Smooth muscle cell (in vitro differentiated cells): ENCODE results near the gene SHC2. TPM values are rescaled to one million over a fixed set of nuclear protein-coding genes. Genes with fewer than 3 reads are reported as not detected.

Experiments
- DNase-seq: peaks from one replicate; lab custom pipeline; 2025; ENCODE audit not compliant: unreplicated experiment; lab: John Stamatoyannopoulos, UW
- H2AFZ ChIP-seq: fragments of 200-600 bp; sonication (generic); 2 replicates; pipeline ENCODE4 v1.6.0; 2016; ENCODE audit warnings: antibody characterized with exemption, low read depth, mild to moderate bottlenecking
- H3F3A ChIP-seq: fragments of 200-600 bp; sonication (generic); 2 replicates; pipeline ENCODE4 v1.6.0; 2017; ENCODE audit warnings: antibody characterized with exemption, low read depth
- H3K27ac ChIP-seq: fragments of 200-600 bp; sonication (generic); 2 replicates; pipeline ENCODE4 v1.5.1; 2016; ENCODE audit warnings: low read depth, mild to moderate bottlenecking
- H3K27me3 ChIP-seq: fragments of 200-600 bp; sonication (generic); 2 replicates; pipeline ENCODE4 v1.6.1; 2016; ENCODE audit warnings: low read depth, mild to moderate bottlenecking
- H3K36me3 ChIP-seq: fragments of 200-600 bp; sonication (generic); 2 replicates; pipeline ENCODE4 v1.5.1; 2016; ENCODE audit warnings: low read depth
- H3K4me1 ChIP-seq: fragments of 200-600 bp; sonication (generic); 2 replicates; pipeline ENCODE4 v1.5.1; 2016; ENCODE audit warnings: low read depth
- H3K4me2 ChIP-seq: fragments of 200-600 bp; sonication (generic); 2 replicates; pipeline ENCODE4 v1.6.0; 2016; ENCODE audit warnings: mild to moderate bottlenecking
- H3K4me3 ChIP-seq: fragments of 200-600 bp; sonication (generic); 2 replicates; pipeline ENCODE4 v1.5.1; 2016; ENCODE audit warnings: mild to moderate bottlenecking
- H3K79me2 ChIP-seq: fragments of 200-600 bp; sonication (generic); 2 replicates; pipeline ENCODE4 v1.6.0; 2016; ENCODE audit warnings: low read depth, mild to moderate bottlenecking
- H3K9ac ChIP-seq: fragments of 200-600 bp; sonication (generic); 2 replicates; pipeline ENCODE4 v1.6.0; 2016; ENCODE audit warnings: low read depth
- H3K9me3 ChIP-seq: fragments of 200-600 bp; sonication (generic); replicated peaks from 2 replicates; pipeline ENCODE4 v1.5.1; 2016; ENCODE audit warnings: low read depth
- H4K20me1 ChIP-seq: fragments of 200-600 bp; sonication (generic); 2 replicates; pipeline ENCODE4 v1.6.0; 2016; ENCODE audit warnings: low read depth
- CTCF ChIP-seq: fragments of 200-600 bp; sonication (generic); IDR thresholded peaks from 2 replicates; pipeline ENCODE4 v1.5.1; 2017; ENCODE audit warnings: borderline replicate concordance, mild to moderate bottlenecking, antibody characterized with exemption; ENCODE audit not compliant: insufficient read depth, poor library complexity, severe bottlenecking
- WGBS: methylation state at CpG from one replicate; pipeline ENCODE4 v1.1.7; 2016; ENCODE audit warnings: low lambda C conversion rate; 5-methylcytosine and 5-hydroxymethylcytosine counted together
- polyA plus RNA-seq: library from polyadenylated mRNA; unstranded; fragments of >200 nt; fragmentation: Nextera tagmentation; extraction: Ambion mirVana; gene quantifications from 2 replicates; pipeline ENCODE4 v1.2.1, GENCODE V29; 2016
- total RNA-seq: library from RNA; depleted of rRNA; stranded (reverse); fragments of >200 nt; gene quantifications from 2 replicates; pipeline ENCODE4 v1.2.3, GENCODE V29; 2014

The SHC2 gene
- total and polyA plus RNA-seq, 2 experiments from 2014 or later, result 15.6 to 29.3 TPM

- no peaks in the 10 kb centered on the region for H3K36me3 ChIP-seq
- no peaks in the 10 kb centered on the region for H3K27me3 ChIP-seq
- no peak for TF ChIP-seq CTCF
- no peak overlapping the region for H3K27ac ChIP-seq
- H3K9me3 ChIP-seq, result no peaks in the 10 kb centered on the region
- H3F3A ChIP-seq, result no peaks in the 10 kb centered on the region
- no peaks in the 10 kb centered on the region for H4K20me1 ChIP-seq
- WGBS, result 93% methylated on average over 27 of the region's 27 CpGs
- no peak overlapping the region for H2AFZ ChIP-seq
- H3K4me3 ChIP-seq, result no peak overlapping the region
- H3K4me1 ChIP-seq, result no peaks in the 10 kb centered on the region
- no peaks in the 10 kb centered on the region for H3K79me2 ChIP-seq
- no peak for DNase-seq
- H3K4me2 ChIP-seq, result no peak overlapping the region
- H3K9ac ChIP-seq, result no peak overlapping the region
Measured at GRCh38 chr19:439167-439900, 21.5 kb downstream of the SHC2 start.

- Histone ChIP-seq H3K9ac (no peak overlapping the region), H4K20me1 (no peaks in the 10 kb centered on the region), H3K4me1 (no peaks in the 10 kb centered on the region), H2AFZ (no peak overlapping the region), H3K4me2 (no peak overlapping the region), H3K79me2 (no peaks in the 10 kb centered on the region), H3K27me3 (no peaks in the 10 kb centered on the region), H3K27ac (no peak overlapping the region), H3K36me3 (no peaks in the 10 kb centered on the region), H3F3A (no peaks in the 10 kb centered on the region), H3K9me3 (no peaks in the 10 kb centered on the region), H3K4me3 (no peak overlapping the region)
- 95% methylated on average over 19 of the region's 29 CpGs for WGBS
- no peak for DNase-seq
- no peak for TF ChIP-seq CTCF
Measured at GRCh38 chr19:438416-438958, 22.3 kb downstream of the SHC2 start.

GRCh38 chr19:437041-437440 lies 23.8 kb downstream of the SHC2 start:
- Histone ChIP-seq H3K9me3 (no peaks in the 10 kb centered on the region), H3K4me2 (no peak overlapping the region), H3F3A (no peaks in the 10 kb centered on the region), H3K79me2 (no peaks in the 10 kb centered on the region), H3K4me1 (no peaks in the 10 kb centered on the region), H3K27ac (no peak overlapping the region), H3K4me3 (no peak overlapping the region), H2AFZ (no peak overlapping the region), H4K20me1 (no peaks in the 10 kb centered on the region), H3K27me3 (no peaks in the 10 kb centered on the region), H3K9ac (no peak overlapping the region), H3K36me3 (no peaks in the 10 kb centered on the region)
- WGBS, result 95% methylated on average over 22 of the region's 22 CpGs
- TF ChIP-seq CTCF, result no peak
- no peak for DNase-seq
